Thyroid gland (tissue), 4 donors: ENCODE measurements around the gene FXYD7. TPM values are rescaled to one million over a fixed set of nuclear protein-coding genes. Genes with fewer than 3 reads are reported as not detected.
A peak's percentile ranks its signal among the peaks of the same experiment; 100 is the strongest.
"Not testable (repeated sequence)": the region's sequence is repeated elsewhere in the genome, so short reads cannot be mapped to it uniquely, and the experiment has no call there.

ENCODE experiments used
- DNase-seq, 2 donors: peaks; one replicate each; pipeline ENCODE4 v3.0.0-alpha.2; 2019
- H3K27ac ChIP-seq, 3 donors: fragments of 200-600 bp; sonication (generic); 1 replicate in 2 of 3; 2 replicates in 1 of 3; pipeline ENCODE4 v1.5.1; 2016 to 2019; ENCODE audit warnings: mild to moderate bottlenecking in 1 of 3, moderate library complexity in 1 of 3
- H3K27me3 ChIP-seq: fragments of 200-600 bp; sonication (generic); one replicate; pipeline ENCODE4 v1.5.1; 2019
- H3K36me3 ChIP-seq, 2 donors: fragments of 200-600 bp; sonication (generic); one replicate each; pipeline ENCODE4 v1.5.1; 2016 to 2019
- H3K4me1 ChIP-seq, 2 donors: fragments of 200-600 bp; sonication (generic); one replicate each; pipeline ENCODE4 v1.5.1; 2017 to 2019
- H3K4me3 ChIP-seq, 3 donors: fragments of 200-600 bp; sonication (generic); replicated peaks in 1 of 3; 1 replicate in 2 of 3; 2 replicates in 1 of 3; pipeline ENCODE4 v1.5.1; 2016; ENCODE audit warnings: mild to moderate bottlenecking in 1 of 3
- H3K9me3 ChIP-seq: fragments of 200-600 bp; sonication (generic); one replicate; pipeline ENCODE4 v1.5.1; 2017
- CTCF ChIP-seq, 6 experiments: fragments of 200-600 bp in 3 of 6; fragments of 450-650 bp in 3 of 6; sonication (generic) in 3 of 6; IDR thresholded peaks; one replicate each; pipeline ENCODE4 v1.5.1; 2016 to 2019; ENCODE audit warnings: antibody characterized with exemption in 6 of 6, mild to moderate bottlenecking in 2 of 6, inconsistent platforms in 1 of 6, moderate library complexity in 1 of 6
- POLR2A ChIP-seq, 2 donors: fragments of 450-650 bp; IDR thresholded peaks; one replicate each; pipeline ENCODE4 v1.6.1; 2017; ENCODE audit warnings: antibody characterized with exemption in 2 of 2, mild to moderate bottlenecking in 2 of 2, moderate library complexity in 1 of 2
- WGBS, 2 donors: methylation state at CpG; one replicate each; pipeline ENCODE4 v1.1.5; 2017; 5-methylcytosine and 5-hydroxymethylcytosine counted together
- intact Hi-C: fragments of 100-400 bp; cut with DNase I; formaldehyde crosslinking; loops from one replicate; pipeline ENCODE4 v1.15.1; 2023
- total RNA-seq, 4 donors: library from RNA; depleted of rRNA; stranded (reverse); fragments of >200 nt; gene quantifications; one replicate each; pipeline ENCODE4 v1.2.3, GENCODE V29; 2016

FXYD7 gene
- total RNA-seq, 4 donors from 2014 or later: 1.6 TPM; not detected in 3

DNA sequence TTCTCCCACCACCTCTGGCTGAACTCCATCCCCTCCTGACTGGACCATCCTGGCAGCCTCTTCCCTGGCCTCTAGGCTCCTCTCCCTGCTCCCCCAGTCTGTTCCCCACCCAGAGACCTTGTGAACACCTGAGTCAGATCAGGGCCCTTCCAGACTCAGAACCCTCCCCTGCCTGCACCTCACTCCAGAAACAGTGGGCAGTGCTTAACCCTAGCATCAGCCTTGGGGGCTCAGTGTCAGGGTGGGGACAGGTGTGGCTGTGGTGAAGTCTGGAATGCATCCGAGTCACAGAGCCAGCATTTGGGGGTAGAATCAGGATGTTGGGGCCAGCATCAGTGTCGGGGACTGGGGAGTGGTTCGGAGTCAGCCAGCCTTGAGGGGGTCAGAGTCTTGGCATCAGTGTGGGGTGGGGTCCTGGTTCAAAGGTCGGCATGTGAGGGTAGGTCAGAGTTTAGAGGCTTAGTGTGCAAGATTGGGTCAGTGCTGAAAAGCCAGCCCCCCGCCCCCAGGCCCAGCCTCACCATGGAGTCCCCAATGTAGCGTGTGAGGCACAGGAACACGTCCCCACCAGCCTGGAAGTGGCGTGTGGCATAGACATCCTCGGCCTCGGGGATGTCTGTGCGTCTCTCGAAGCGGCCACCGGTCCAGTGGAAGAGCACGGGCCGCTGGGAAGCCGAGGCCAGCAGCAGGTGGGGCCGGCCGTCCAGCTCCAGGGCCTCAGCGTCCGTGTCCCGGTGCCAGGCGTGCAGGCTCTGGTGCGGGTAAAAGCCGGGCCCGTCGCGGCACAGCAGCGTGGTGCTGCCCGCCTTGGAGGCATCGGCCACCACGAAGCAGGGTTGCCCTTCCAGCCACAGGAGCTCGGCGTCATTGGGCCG lies 17.1 kb upstream of the FXYD7 start:
- intact Hi-C loops: no loop called here
- peak overlapping the region in 2 of 3 donors; percentile 30 to 43 for H3K27ac ChIP-seq
- H3K4me1 ChIP-seq: peaks cover 0 to 16% of the 10 kb centered on the region in 2 donors
- no peaks in the 10 kb centered on the region for H3K9me3 ChIP-seq
- no peak for DNase-seq
- TF ChIP-seq POLR2A (IDR thresholded peaks at IDR 0.05) (no peak), CTCF (IDR thresholded peaks at IDR 0.05) (no peak)
- H3K27me3 ChIP-seq: no peaks in the 10 kb centered on the region
- 88 to 97% methylated on average over 5 to 14 of the region's 35 CpGs for WGBS, 2 donors
- no peaks in the 10 kb centered on the region for H3K36me3 ChIP-seq
- H3K4me3 ChIP-seq: no peak overlapping the region

- no peak overlapping the region for H3K4me3 ChIP-seq
- peaks cover 0 to 16% of the 10 kb centered on the region in 2 donors for H3K4me1 ChIP-seq
- peak overlapping the region in 2 of 3 donors; percentile 1 to 30 for H3K27ac ChIP-seq
- TF ChIP-seq CTCF (IDR thresholded peaks at IDR 0.05): no peak
- no peak for TF ChIP-seq POLR2A (IDR thresholded peaks at IDR 0.05)
- H3K9me3 ChIP-seq: no peaks in the 10 kb centered on the region
- intact Hi-C loops: no loop called here
- no peaks in the 10 kb centered on the region for H3K27me3 ChIP-seq
- 10 to 20% methylated on average over 2 to 6 of the region's 20 CpGs for WGBS, 2 donors
- no peaks in the 10 kb centered on the region for H3K36me3 ChIP-seq
- DNase-seq: no peak
These were observed 16.5 kb upstream of the FXYD7 start for GRCh38 chr19:35126624-35126959.

GRCh38 chr19:35127871-35128270 lies 15.2 kb upstream of the FXYD7 start:
- H3K36me3 ChIP-seq: no peaks in the 10 kb centered on the region
- DNase-seq: no peak
- 91 to 95% methylated on average over 7 of the region's 7 CpGs for WGBS, 2 donors
- H3K4me3 ChIP-seq: no peak overlapping the region
- no peaks in the 10 kb centered on the region for H3K27me3 ChIP-seq
- peaks cover 0 to 16% of the 10 kb centered on the region in 2 donors for H3K4me1 ChIP-seq
- TF ChIP-seq POLR2A (IDR thresholded peaks at IDR 0.05) (no peak), CTCF (IDR thresholded peaks at IDR 0.05) (no peak)
- intact Hi-C loops: no loop called here
- no peaks in the 10 kb centered on the region for H3K9me3 ChIP-seq
- no peak overlapping the region for H3K27ac ChIP-seq

- H3K27ac ChIP-seq: no peak overlapping the region
- no peaks in the 10 kb centered on the region for H3K36me3 ChIP-seq
- no peaks in the 10 kb centered on the region for H3K27me3 ChIP-seq
- intact Hi-C loops: no loop called here
- DNase-seq: no peak
- peaks cover 0 to 13% of the 10 kb centered on the region in 2 donors for H3K4me1 ChIP-seq
- WGBS, 2 donors: 81 to 92% methylated on average over 9 of the region's 9 CpGs
- no peak for TF ChIP-seq POLR2A (IDR thresholded peaks at IDR 0.05)
- no peak for TF ChIP-seq CTCF (IDR thresholded peaks at IDR 0.05)
- H3K9me3 ChIP-seq: no peaks in the 10 kb centered on the region
- H3K4me3 ChIP-seq: no peak overlapping the region
These were observed 14.5 kb upstream of the FXYD7 start for GRCh38 chr19:35128398-35129057.

DNA sequence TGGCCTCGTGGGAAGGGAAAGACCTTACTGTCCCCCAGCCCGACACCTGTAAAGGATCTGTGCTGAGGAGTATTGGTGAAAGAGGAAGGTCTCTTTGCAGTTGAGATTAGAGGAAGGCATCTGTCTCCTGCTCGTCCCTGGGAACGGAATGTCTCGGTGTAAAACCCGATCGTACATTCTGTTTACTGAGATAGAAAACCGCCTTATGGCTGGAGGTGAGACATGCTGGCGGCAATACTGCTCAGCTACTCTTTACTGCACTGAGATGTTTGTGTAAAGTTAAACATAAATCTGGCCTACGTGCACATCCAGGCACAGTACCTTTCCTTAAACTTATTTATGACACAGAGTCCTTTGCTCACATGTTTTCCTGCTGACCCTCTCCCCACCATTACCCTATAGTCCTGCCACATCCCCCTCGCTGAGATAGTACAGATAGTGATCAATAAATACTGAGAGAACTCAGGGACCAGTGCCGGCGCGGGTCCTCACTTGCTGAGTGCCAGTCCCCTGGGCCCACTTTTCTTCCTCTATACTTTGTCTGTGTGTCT lies 13.3 kb upstream of the FXYD7 start:
- H3K27me3 ChIP-seq, intact Hi-C loops, H3K9me3 ChIP-seq, H3K4me3 ChIP-seq, H3K36me3 ChIP-seq, DNase-seq, H3K4me1 ChIP-seq, H3K27ac ChIP-seq: not testable (repeated sequence)
- 62 to 66% methylated on average over 14 of the region's 14 CpGs for WGBS, 2 donors
